ENCODE measurements around the gene TIPRL. TPM values are rescaled to one million over a fixed set of nuclear protein-coding genes. Genes with fewer than 3 reads are reported as not detected.

The TIPRL gene
- total and polyA plus RNA-seq, 2 of the 8 experiments (the other 6 are each of a cell fraction or from before 2014, with no cell fraction given), result 8.1 to 27.4 TPM

- TF ChIP-seq CTCF (IDR thresholded peaks at IDR 0.05; ENCODE audit: control extremely low read depth in 1 of 3, insufficient read depth in 1 of 3, low read depth in 1 of 3, low read length in 3 of 3) (no peak), EP300 (IDR thresholded peaks at IDR 0.05; ENCODE audit: borderline replicate concordance in 1 of 2, low read depth in 2 of 2, low read length in 2 of 2) (no peak)
Observed at GRCh38 chr1:168195199-168196135, 16.7 kb downstream of the TIPRL start (continued).
